HEK293 (cell line): ENCODE results near the gene FBXO17.
A peak's percentile ranks its signal among the peaks of the same experiment; 100 is the strongest.

Experiments used
- CTCF ChIA-PET: fragments of 350-600 bp; formaldehyde crosslinking; extraction: SDS; loops from one replicate; lab custom pipeline; 2021; ENCODE audit warnings: antibody characterized with exemption; lab: Yijun Ruan, JAX
- POLR2A ChIA-PET: fragments of 300-600 bp; formaldehyde crosslinking; extraction: SDS; loops from one replicate; lab custom pipeline; 2020; ENCODE audit warnings: antibody characterized with exemption, inconsistent platforms; lab: Yijun Ruan, JAX
- H3K27ac ChIP-seq: fragments of 200-500 bp; sonication (Bioruptor generic); 2 replicates; pipeline ENCODE4 v1.5.1; 2014; ENCODE audit warnings: low read depth, low read length, control low read depth, inconsistent platforms; ENCODE audit errors: extremely low read depth
- H3K36me3 ChIP-seq, 2 experiments: fragments of 200-500 bp in 1 of 2; sonication (Bioruptor generic) in 1 of 2; 1 replicate in 1 of 2; 2 replicates in 1 of 2; pipeline ENCODE4 v1.5.1; 2014 to 2017; ENCODE audit warnings: inconsistent platforms in 2 of 2, low read length in 2 of 2; ENCODE audit not compliant: control insufficient read depth in 2 of 2, insufficient read depth in 1 of 2
- H3K4me1 ChIP-seq: fragments of 200-500 bp; sonication (Bioruptor generic); 2 replicates; pipeline ENCODE4 v1.5.1; 2014; ENCODE audit warnings: mild to moderate bottlenecking, low read length, inconsistent platforms; ENCODE audit not compliant: control insufficient read depth, insufficient read depth
- H3K4me3 ChIP-seq: 2 replicates; pipeline ENCODE4 v1.5.1; 2011; ENCODE audit warnings: low read depth, mild to moderate bottlenecking, control low read depth, low read length, moderate library complexity
- H3K9me3 ChIP-seq: fragments of 200-500 bp; sonication (Bioruptor generic); 2 replicates; pipeline ENCODE4 v1.5.1; 2014; ENCODE audit warnings: low read depth, low read length, inconsistent platforms; ENCODE audit not compliant: control insufficient read depth, insufficient read depth
- CTCF ChIP-seq: fragments of 450-650 bp; formaldehyde crosslinking; IDR thresholded peaks from 2 replicates; pipeline ENCODE4 v1.5.1; 2016; ENCODE audit warnings: missing biosample characterization, missing genetic modification characterization
- EGR2 ChIP-seq: fragments of 450-650 bp; formaldehyde crosslinking; IDR thresholded peaks from 2 replicates; pipeline ENCODE4 v1.5.1; 2016; ENCODE audit warnings: low read depth, missing biosample characterization, missing genetic modification characterization
- GLIS2 ChIP-seq: fragments of 450-650 bp; formaldehyde crosslinking; IDR thresholded peaks from 2 replicates; pipeline ENCODE4 v1.5.1; 2016; ENCODE audit warnings: missing biosample characterization, missing genetic modification characterization
- HOXC10 ChIP-seq: sonication (generic); formaldehyde crosslinking; IDR thresholded peaks from 2 replicates; pipeline ENCODE4 v1.8.1; 2023; ENCODE audit warnings: mild to moderate bottlenecking, missing genetic modification reagents
- KLF17 ChIP-seq: fragments of 450-650 bp; formaldehyde crosslinking; IDR thresholded peaks from 2 replicates; pipeline ENCODE4 v1.5.1; 2016; ENCODE audit warnings: missing biosample characterization, missing genetic modification characterization
- PRDM1 ChIP-seq: fragments of 450-650 bp; formaldehyde crosslinking; IDR thresholded peaks from 2 replicates; pipeline ENCODE4; 2016; ENCODE audit warnings: missing biosample characterization, missing genetic modification characterization
- SCRT1 ChIP-seq: fragments of 450-650 bp; formaldehyde crosslinking; IDR thresholded peaks from 2 replicates; pipeline ENCODE4 v1.5.1; 2016; ENCODE audit warnings: missing biosample characterization, missing genetic modification characterization, borderline replicate concordance
- SP7 ChIP-seq: fragments of 450-650 bp; formaldehyde crosslinking; IDR thresholded peaks from 2 replicates; pipeline ENCODE4 v1.5.1; 2016; ENCODE audit warnings: missing biosample characterization, missing genetic modification characterization
- TRIM28 ChIP-seq: IDR thresholded peaks from 2 replicates; pipeline ENCODE4 v1.6.1; 2011; ENCODE audit warnings: low read length, control low read depth, borderline replicate concordance
- ZBTB1 ChIP-seq: fragments of 450-650 bp; formaldehyde crosslinking; IDR thresholded peaks from 2 replicates; pipeline ENCODE4 v1.5.1; 2016; ENCODE audit warnings: missing biosample characterization, missing genetic modification characterization
- ZBTB21 ChIP-seq: fragments of 450-650 bp; formaldehyde crosslinking; IDR thresholded peaks from 2 replicates; pipeline ENCODE4 v1.5.1; 2017; ENCODE audit warnings: missing biosample characterization, missing genetic modification characterization
- ZBTB7A ChIP-seq: fragments of 450-650 bp; formaldehyde crosslinking; IDR thresholded peaks from 2 replicates; pipeline ENCODE4 v1.5.1; 2016; ENCODE audit warnings: low read depth, missing biosample characterization, missing genetic modification characterization
- ZFHX2 ChIP-seq: fragments of 450-650 bp; formaldehyde crosslinking; conservative IDR thresholded peaks from 2 replicates; pipeline ENCODE4 v1.5.1; 2016; ENCODE audit warnings: missing biosample characterization, missing genetic modification characterization
- ZNF112 ChIP-seq: fragments of 450-650 bp; formaldehyde crosslinking; IDR thresholded peaks from 2 replicates; pipeline ENCODE4 v1.5.0; 2017; ENCODE audit warnings: missing biosample characterization, missing genetic modification characterization
- ZNF23 ChIP-seq: fragments of 450-650 bp; formaldehyde crosslinking; IDR thresholded peaks from 2 replicates; pipeline ENCODE4 v1.5.1; 2016; ENCODE audit warnings: missing biosample characterization, missing genetic modification characterization, borderline replicate concordance
- ZNF266 ChIP-seq: fragments of 450-650 bp; formaldehyde crosslinking; IDR thresholded peaks from 2 replicates; pipeline ENCODE4 v1.5.1; 2016; ENCODE audit warnings: missing biosample characterization, missing genetic modification characterization, low read depth
- ZNF302 ChIP-seq: fragments of 450-650 bp; formaldehyde crosslinking; IDR thresholded peaks from 2 replicates; pipeline ENCODE4 v1.5.1; 2016; ENCODE audit warnings: missing biosample characterization, missing genetic modification characterization, low read depth
- ZNF354C ChIP-seq: fragments of 450-650 bp; formaldehyde crosslinking; IDR thresholded peaks from 2 replicates; pipeline ENCODE4 v1.5.1; 2016; ENCODE audit warnings: missing biosample characterization, missing genetic modification characterization, low read depth, borderline replicate concordance
- ZNF404 ChIP-seq: fragments of 450-650 bp; formaldehyde crosslinking; IDR thresholded peaks from 2 replicates; pipeline ENCODE4 v1.5.1; 2017; ENCODE audit warnings: missing biosample characterization, missing genetic modification characterization
- ZNF514 ChIP-seq: fragments of 450-650 bp; formaldehyde crosslinking; IDR thresholded peaks from 2 replicates; pipeline ENCODE4 v1.5.1; 2016; ENCODE audit warnings: missing biosample characterization, missing genetic modification characterization
- ZNF548 ChIP-seq: fragments of 450-650 bp; formaldehyde crosslinking; IDR thresholded peaks from 2 replicates; pipeline ENCODE4 v1.5.1; 2016; ENCODE audit warnings: missing biosample characterization, missing genetic modification characterization
- ZNF707 ChIP-seq: fragments of 450-650 bp; formaldehyde crosslinking; IDR thresholded peaks from 2 replicates; pipeline ENCODE4 v1.5.1; 2016; ENCODE audit warnings: missing biosample characterization, missing genetic modification characterization
- TF ChIP-seq, protein P1 (sequence below): fragments of 450-650 bp; formaldehyde crosslinking; IDR thresholded peaks from 2 replicates; pipeline ENCODE4 v1.5.1; 2017; ENCODE audit warnings: missing biosample characterization, missing genetic modification characterization
- TF ChIP-seq, protein P2 (sequence below): fragments of 450-650 bp; formaldehyde crosslinking; IDR thresholded peaks from 2 replicates; pipeline ENCODE4 v1.5.1; 2016; ENCODE audit warnings: missing biosample characterization, missing genetic modification characterization

The FBXO17 gene

DNA sequence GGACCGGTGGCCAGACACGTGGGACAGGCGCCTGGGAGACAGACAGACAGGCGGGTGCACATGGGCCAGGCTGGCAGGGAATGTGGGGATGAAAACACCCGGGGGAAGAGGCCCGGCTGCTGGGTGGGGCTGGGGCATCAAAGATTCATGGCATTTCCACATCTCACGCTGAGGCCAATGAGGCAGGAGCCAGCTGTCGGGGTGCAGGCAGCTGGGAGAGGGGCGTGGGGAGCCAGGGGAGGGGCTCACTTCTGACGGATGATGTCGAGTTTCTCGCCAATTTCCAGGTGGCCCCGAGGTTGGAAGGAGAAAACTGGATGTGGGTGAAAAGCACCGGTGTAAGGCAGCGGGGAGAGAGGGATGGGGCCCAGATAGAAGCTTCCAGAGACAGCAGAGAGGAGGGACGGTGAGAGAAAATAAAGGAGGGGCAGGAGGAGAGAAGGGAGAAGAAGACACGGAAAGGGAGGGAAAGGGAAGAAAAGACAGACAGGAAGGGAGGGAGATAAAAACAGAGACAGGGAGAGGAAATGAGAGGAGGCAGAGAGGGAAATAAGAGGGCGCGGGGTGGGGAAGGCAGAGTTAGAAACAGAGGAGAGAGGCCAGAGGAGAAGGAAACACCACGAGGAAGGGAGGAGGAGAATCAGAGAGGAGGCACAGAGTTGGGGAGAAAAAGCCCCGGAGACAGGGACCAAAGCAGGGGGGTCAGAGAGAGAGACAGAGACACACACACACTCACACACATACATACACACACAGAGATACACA, 55.5 kb downstream of the FBXO17 start (continued):
- TF ChIP-seq ZNF23 (tag by site-specific recombination) (no peak), ZBTB21 (tag by site-specific recombination) (0 out of 2 replicates have a peak, but pooled peaks have one; percentile 17), SP7 (tag by site-specific recombination) (0 out of 2 replicates have a peak, but pooled peaks have one; percentile 7), ZNF354C (tag by site-specific recombination) (no peak), ZBTB1 (tag by site-specific recombination) (no peak), ZBTB7A (tag by site-specific recombination) (no peak), SCRT1 (tag by site-specific recombination) (no peak), PRDM1 (tag by site-specific recombination) (peak; percentile 77), ZNF514 (tag by site-specific recombination) (no peak), TRIM28 (no peak), HOXC10 (CRISPR knock-in tag) (no peak), ZNF548 (tag by site-specific recombination) (no peak), ZNF707 (tag by site-specific recombination) (no peak), ZNF302 (tag by site-specific recombination) (no peak), ZNF266 (tag by site-specific recombination) (no peak)
- TF ChIP-seq, protein P1, sequence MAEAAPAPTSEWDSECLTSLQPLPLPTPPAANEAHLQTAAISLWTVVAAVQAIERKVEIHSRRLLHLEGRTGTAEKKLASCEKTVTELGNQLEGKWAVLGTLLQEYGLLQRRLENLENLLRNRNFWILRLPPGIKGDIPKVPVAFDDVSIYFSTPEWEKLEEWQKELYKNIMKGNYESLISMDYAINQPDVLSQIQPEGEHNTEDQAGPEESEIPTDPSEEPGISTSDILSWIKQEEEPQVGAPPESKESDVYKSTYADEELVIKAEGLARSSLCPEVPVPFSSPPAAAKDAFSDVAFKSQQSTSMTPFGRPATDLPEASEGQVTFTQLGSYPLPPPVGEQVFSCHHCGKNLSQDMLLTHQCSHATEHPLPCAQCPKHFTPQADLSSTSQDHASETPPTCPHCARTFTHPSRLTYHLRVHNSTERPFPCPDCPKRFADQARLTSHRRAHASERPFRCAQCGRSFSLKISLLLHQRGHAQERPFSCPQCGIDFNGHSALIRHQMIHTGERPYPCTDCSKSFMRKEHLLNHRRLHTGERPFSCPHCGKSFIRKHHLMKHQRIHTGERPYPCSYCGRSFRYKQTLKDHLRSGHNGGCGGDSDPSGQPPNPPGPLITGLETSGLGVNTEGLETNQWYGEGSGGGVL (tag by site-specific recombination): peak; percentile 7; the same call in 1 of the 2 replicates

DNA sequence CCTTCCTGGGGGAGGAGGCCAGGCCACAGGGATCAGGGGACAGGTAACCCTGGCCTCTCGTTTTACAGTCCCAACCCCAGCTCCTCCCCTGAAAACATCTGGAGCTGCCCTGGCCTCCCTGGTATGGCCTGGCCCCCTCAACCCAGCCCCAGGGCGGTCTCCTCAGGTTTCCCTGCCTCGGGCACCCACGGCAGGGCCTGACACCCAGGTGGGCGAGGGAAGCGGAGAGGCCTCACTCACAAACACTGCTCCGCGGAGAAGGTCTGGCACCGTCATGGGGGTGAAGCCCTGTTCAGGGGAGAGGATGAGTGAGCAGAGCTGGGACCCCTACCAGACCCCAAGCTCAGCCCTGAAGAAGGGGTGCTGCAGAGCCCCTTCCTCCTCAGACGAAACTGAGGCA, 57.0 kb downstream of the FBXO17 start:
- Histone ChIP-seq H3K36me3 (peaks cover 29 to 43% of the 10 kb centered on the region in 2 experiments), H3K27ac (no peak overlapping the region), H3K9me3 (no peaks in the 10 kb centered on the region), H3K4me3 (no peak overlapping the region)
- POLR2A ChIA-PET: interaction anchor here (0.6 kb wide), 1 partner anchor 232 kb away, joined by 5 read pairs; no protein-coding TSS in a partner anchor
- no peak for TF ChIP-seq KLF17 (tag by site-specific recombination)
- peak; percentile 49; the same call in 1 of the 2 replicates for TF ChIP-seq EGR2 (tag by site-specific recombination)
- TF ChIP-seq ZFHX2 (tag by site-specific recombination): peak; percentile 49; the same call in 1 of the 2 replicates
- TF ChIP-seq, all 188 proteins: peak for 2
- H3K4me1 ChIP-seq: no peaks in the 10 kb centered on the region
- CTCF ChIA-PET: interaction anchor here (1.0 to 4.1 kb wide), 2 partner anchors 11 to 18 kb away, joined by 3 to 36 read pairs; partner anchors contain the start of genes MRPS12 and SARS2

- H3K27ac ChIP-seq: peak overlapping the region; percentile 17; the same call in 1 of the 2 replicates
- no peaks in the 10 kb centered on the region for H3K9me3 ChIP-seq
- POLR2A ChIA-PET: interaction anchor here (0.6 to 1.2 kb wide), 4 partner anchors 8 to 1305 kb away, joined by 3 to 5 read pairs (median 4); no protein-coding TSS in a partner anchor
- CTCF ChIA-PET: interaction anchor here (1.0 to 4.1 kb wide), 2 partner anchors 12 to 17 kb away, joined by 3 to 36 read pairs; partner anchors contain the start of genes MRPS12 and SARS2
- no peaks in the 10 kb centered on the region for H3K4me1 ChIP-seq
- no peak overlapping the region for H3K4me3 ChIP-seq
- H3K36me3 ChIP-seq: peaks cover 29 to 41% of the 10 kb centered on the region in 2 experiments
- TF ChIP-seq, protein P2, sequence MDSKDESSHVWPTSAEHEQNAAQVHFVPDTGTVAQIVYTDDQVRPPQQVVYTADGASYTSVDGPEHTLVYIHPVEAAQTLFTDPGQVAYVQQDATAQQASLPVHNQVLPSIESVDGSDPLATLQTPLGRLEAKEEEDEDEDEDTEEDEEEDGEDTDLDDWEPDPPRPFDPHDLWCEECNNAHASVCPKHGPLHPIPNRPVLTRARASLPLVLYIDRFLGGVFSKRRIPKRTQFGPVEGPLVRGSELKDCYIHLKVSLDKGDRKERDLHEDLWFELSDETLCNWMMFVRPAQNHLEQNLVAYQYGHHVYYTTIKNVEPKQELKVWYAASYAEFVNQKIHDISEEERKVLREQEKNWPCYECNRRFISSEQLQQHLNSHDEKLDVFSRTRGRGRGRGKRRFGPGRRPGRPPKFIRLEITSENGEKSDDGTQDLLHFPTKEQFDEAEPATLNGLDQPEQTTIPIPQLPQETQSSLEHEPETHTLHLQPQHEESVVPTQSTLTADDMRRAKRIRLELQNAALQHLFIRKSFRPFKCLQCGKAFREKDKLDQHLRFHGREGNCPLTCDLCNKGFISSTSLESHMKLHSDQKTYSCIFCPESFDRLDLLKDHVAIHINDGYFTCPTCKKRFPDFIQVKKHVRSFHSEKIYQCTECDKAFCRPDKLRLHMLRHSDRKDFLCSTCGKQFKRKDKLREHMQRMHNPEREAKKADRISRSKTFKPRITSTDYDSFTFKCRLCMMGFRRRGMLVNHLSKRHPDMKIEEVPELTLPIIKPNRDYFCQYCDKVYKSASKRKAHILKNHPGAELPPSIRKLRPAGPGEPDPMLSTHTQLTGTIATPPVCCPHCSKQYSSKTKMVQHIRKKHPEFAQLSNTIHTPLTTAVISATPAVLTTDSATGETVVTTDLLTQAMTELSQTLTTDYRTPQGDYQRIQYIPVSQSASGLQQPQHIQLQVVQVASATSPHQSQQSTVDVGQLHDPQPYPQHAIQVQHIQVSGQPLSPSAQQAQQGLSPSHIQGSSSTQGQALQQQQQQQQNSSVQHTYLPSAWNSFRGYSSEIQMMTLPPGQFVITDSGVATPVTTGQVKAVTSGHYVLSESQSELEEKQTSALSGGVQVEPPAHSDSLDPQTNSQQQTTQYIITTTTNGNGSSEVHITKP: peak; percentile 74
- TF ChIP-seq ZNF404 (tag by site-specific recombination): no peak
- peak; percentile 62 for TF ChIP-seq CTCF (tag by site-specific recombination)
- no peak for TF ChIP-seq GLIS2 (tag by site-specific recombination)
- no peak for TF ChIP-seq ZNF112 (tag by site-specific recombination)
Observed at GRCh38 chr19:38917921-38918491, 57.5 kb downstream of the FBXO17 start.
